Panc1 (cell line): ENCODE results near the gene GNG14.

Source experiments
- POLR2AphosphoS5 ChIP-seq: IDR thresholded peaks from 2 replicates; pipeline ENCODE4 v1.6.1; 2012; ENCODE audit warnings: mild to moderate bottlenecking, low read depth, low read length, moderate library complexity
- SIN3A ChIP-seq: IDR thresholded peaks from 2 replicates; pipeline ENCODE4 v1.6.1; 2012; ENCODE audit warnings: low read depth, mild to moderate bottlenecking, low read length, moderate library complexity, borderline replicate concordance; ENCODE audit not compliant: insufficient read depth
- TCF7L2 ChIP-seq: IDR thresholded peaks from 2 replicates; pipeline ENCODE4 v1.6.1; 2011; ENCODE audit warnings: mild to moderate bottlenecking, low read depth, low read length, inconsistent platforms
- TF ChIP-seq, protein P1 (sequence below): fragments of 450-650 bp; IDR thresholded peaks from 2 replicates; pipeline ENCODE4 v1.5.1; 2017; ENCODE audit warnings: mild to moderate bottlenecking
- TF ChIP-seq, protein P2 (sequence below), 2 experiments: IDR thresholded peaks; 2 replicates each; pipeline ENCODE4 v1.6.1; 2011 to 2012; ENCODE audit warnings: low read depth in 2 of 2, control low read depth in 1 of 2, low read length in 1 of 2, mild to moderate bottlenecking in 1 of 2, moderate library complexity in 1 of 2; ENCODE audit not compliant: insufficient read depth in 1 of 2

DNA sequence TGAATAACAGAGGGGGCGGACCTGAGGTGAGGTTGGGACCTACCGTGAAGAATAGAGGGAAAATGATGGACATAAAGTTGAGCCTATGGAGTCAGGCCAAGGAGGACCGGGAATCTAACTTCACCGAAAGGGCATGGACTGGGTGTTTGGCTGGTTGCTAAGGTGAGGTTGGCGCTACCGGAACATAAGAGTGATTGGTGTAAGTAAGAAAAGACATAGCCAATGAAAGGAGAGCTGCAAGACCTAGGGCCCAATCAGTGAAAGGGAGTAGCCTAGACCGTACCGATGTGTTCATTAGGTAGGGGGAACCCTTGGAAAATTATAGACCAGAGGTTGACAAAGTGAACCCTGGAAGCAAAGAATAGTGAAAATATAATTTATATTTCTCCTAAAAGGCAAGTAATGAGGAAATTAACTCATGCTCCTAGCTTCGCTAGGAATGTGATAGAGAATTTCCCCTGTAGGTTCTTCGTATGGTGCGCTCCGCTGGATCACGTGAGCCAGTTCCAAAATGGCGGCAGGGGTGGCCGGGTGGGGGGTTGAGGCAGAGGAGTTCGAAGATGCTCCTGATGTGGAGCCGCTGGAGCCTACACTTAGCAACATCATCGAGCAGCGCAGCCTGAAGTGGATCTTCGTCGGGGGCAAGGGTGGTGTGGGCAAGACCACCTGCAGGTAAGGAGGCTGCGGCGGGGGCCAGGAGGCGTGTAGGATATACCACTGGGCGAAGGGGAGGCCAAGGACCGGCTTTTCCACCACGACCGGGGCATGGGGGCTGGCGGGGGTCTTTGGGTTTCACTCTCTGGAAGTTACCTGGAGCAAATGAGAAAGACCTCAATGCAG lies 49.4 kb downstream of the GNG14 start, which contains the start of gene GET3:
- TF ChIP-seq, protein P1, sequence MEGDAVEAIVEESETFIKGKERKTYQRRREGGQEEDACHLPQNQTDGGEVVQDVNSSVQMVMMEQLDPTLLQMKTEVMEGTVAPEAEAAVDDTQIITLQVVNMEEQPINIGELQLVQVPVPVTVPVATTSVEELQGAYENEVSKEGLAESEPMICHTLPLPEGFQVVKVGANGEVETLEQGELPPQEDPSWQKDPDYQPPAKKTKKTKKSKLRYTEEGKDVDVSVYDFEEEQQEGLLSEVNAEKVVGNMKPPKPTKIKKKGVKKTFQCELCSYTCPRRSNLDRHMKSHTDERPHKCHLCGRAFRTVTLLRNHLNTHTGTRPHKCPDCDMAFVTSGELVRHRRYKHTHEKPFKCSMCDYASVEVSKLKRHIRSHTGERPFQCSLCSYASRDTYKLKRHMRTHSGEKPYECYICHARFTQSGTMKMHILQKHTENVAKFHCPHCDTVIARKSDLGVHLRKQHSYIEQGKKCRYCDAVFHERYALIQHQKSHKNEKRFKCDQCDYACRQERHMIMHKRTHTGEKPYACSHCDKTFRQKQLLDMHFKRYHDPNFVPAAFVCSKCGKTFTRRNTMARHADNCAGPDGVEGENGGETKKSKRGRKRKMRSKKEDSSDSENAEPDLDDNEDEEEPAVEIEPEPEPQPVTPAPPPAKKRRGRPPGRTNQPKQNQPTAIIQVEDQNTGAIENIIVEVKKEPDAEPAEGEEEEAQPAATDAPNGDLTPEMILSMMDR, result no peak
- TF ChIP-seq POLR2AphosphoS5 (peak; percentile 69), SIN3A (no peak), TCF7L2 (peak; percentile 51)
- TF ChIP-seq, protein P2, sequence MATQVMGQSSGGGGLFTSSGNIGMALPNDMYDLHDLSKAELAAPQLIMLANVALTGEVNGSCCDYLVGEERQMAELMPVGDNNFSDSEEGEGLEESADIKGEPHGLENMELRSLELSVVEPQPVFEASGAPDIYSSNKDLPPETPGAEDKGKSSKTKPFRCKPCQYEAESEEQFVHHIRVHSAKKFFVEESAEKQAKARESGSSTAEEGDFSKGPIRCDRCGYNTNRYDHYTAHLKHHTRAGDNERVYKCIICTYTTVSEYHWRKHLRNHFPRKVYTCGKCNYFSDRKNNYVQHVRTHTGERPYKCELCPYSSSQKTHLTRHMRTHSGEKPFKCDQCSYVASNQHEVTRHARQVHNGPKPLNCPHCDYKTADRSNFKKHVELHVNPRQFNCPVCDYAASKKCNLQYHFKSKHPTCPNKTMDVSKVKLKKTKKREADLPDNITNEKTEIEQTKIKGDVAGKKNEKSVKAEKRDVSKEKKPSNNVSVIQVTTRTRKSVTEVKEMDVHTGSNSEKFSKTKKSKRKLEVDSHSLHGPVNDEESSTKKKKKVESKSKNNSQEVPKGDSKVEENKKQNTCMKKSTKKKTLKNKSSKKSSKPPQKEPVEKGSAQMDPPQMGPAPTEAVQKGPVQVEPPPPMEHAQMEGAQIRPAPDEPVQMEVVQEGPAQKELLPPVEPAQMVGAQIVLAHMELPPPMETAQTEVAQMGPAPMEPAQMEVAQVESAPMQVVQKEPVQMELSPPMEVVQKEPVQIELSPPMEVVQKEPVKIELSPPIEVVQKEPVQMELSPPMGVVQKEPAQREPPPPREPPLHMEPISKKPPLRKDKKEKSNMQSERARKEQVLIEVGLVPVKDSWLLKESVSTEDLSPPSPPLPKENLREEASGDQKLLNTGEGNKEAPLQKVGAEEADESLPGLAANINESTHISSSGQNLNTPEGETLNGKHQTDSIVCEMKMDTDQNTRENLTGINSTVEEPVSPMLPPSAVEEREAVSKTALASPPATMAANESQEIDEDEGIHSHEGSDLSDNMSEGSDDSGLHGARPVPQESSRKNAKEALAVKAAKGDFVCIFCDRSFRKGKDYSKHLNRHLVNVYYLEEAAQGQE (IDR thresholded peaks at IDR 0.05; ENCODE audit: insufficient read depth in 1 of 2, low read depth in 2 of 2, low read length in 1 of 2), result no peak
